RWPE2 (cell line): ENCODE results near the gene CEP170B.
A peak's percentile ranks its signal among the peaks of the same experiment; 100 is the strongest.
"Not testable (repeated sequence)": the region's sequence is repeated elsewhere in the genome, so short reads cannot be mapped to it uniquely, and the experiment has no call there.

Experiments used
- ATAC-seq: fragments of 200-7000 bp; cut with Tn5 transposase; 3 replicates; pipeline ENCODE4 v1.9.1; 2021; ENCODE audit warnings: low read depth
- DNase-seq: peaks from one replicate; pipeline ENCODE4 v3.0.0-alpha.2; 2020; ENCODE audit warnings: low spot score
- H3K27ac ChIP-seq: fragments of 450-650 bp; 2 replicates; pipeline ENCODE4 v1.5.1; 2017; ENCODE audit warnings: mild to moderate bottlenecking; ENCODE audit not compliant: poor library complexity, severe bottlenecking
- H3K27me3 ChIP-seq: fragments of 250-450 bp; sonication (Bioruptor Pico); 2 replicates; pipeline ENCODE4 v1.5.1; 2021; ENCODE audit warnings: mild to moderate bottlenecking, moderate library complexity; ENCODE audit not compliant: insufficient read depth, poor library complexity, severe bottlenecking
- H3K36me3 ChIP-seq: fragments of 250-450 bp; sonication (Bioruptor Pico); 2 replicates; pipeline ENCODE4 v1.5.1; 2020; ENCODE audit warnings: low read depth, mild to moderate bottlenecking, moderate library complexity
- H3K4me1 ChIP-seq: fragments of 250-450 bp; sonication (Bioruptor Pico); 2 replicates; pipeline ENCODE4 v1.5.1; 2021; ENCODE audit warnings: mild to moderate bottlenecking, moderate library complexity; ENCODE audit not compliant: insufficient read depth, poor library complexity, severe bottlenecking
- H3K4me3 ChIP-seq: fragments of 250-450 bp; sonication (Bioruptor Pico); 2 replicates; pipeline ENCODE4 v1.5.1; 2021; ENCODE audit warnings: mild to moderate bottlenecking, moderate library complexity; ENCODE audit not compliant: severe bottlenecking
- H3K9me3 ChIP-seq: fragments of 250-450 bp; sonication (Bioruptor Pico); 2 replicates; pipeline ENCODE4 v1.5.1; 2021; ENCODE audit warnings: mild to moderate bottlenecking, moderate library complexity; ENCODE audit not compliant: severe bottlenecking
- TF ChIP-seq, protein P1 (sequence below): fragments of 450-650 bp; IDR thresholded peaks from one replicate; pipeline ENCODE4 v1.5.1; 2017; ENCODE audit warnings: mild to moderate bottlenecking, moderate library complexity; ENCODE audit not compliant: poor library complexity, severe bottlenecking

CEP170B gene

DNA sequence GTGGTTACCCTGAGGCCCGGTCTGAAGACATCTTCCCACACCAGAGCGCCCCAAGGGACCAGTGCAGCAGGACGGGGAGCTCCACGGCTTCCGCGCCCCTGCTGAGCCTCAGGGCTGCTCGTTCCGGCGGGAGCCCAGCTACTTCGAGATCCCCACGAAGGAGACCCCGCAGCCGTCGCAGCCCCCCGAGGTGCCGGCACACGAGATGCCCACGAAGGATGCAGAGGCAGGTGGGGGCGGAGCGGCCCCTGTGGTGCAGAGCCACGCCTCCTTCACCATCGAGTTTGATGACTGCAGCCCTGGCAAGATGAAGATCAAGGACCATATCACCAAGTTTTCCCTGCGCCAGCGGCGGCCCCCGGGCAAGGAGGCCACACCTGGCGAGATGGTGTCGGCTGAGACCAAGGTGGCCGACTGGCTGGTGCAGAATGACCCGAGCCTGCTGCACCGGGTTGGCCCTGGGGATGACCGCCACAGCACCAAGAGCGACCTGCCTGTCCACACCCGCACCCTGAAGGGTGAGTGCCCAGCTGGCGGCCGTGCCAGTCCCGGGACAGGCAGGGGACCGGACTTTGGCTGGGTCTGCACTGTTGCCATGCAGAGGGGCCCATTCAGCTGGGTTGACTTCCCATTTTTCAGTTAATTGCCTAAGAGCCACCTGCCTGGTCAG, 18.1 kb downstream of the CEP170B start:
- ATAC-seq (no peak), DNase-seq (no peak)
- Histone ChIP-seq H3K9me3 (no peaks in the 10 kb centered on the region), H3K36me3 (peaks cover 64% of the 10 kb centered on the region), H3K27me3 (no peaks in the 10 kb centered on the region), H3K27ac (no peak overlapping the region), H3K4me1 (peaks cover 2% of the 10 kb centered on the region), H3K4me3 (no peak overlapping the region)
- TF ChIP-seq, protein P1, sequence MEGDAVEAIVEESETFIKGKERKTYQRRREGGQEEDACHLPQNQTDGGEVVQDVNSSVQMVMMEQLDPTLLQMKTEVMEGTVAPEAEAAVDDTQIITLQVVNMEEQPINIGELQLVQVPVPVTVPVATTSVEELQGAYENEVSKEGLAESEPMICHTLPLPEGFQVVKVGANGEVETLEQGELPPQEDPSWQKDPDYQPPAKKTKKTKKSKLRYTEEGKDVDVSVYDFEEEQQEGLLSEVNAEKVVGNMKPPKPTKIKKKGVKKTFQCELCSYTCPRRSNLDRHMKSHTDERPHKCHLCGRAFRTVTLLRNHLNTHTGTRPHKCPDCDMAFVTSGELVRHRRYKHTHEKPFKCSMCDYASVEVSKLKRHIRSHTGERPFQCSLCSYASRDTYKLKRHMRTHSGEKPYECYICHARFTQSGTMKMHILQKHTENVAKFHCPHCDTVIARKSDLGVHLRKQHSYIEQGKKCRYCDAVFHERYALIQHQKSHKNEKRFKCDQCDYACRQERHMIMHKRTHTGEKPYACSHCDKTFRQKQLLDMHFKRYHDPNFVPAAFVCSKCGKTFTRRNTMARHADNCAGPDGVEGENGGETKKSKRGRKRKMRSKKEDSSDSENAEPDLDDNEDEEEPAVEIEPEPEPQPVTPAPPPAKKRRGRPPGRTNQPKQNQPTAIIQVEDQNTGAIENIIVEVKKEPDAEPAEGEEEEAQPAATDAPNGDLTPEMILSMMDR: no peak

DNA sequence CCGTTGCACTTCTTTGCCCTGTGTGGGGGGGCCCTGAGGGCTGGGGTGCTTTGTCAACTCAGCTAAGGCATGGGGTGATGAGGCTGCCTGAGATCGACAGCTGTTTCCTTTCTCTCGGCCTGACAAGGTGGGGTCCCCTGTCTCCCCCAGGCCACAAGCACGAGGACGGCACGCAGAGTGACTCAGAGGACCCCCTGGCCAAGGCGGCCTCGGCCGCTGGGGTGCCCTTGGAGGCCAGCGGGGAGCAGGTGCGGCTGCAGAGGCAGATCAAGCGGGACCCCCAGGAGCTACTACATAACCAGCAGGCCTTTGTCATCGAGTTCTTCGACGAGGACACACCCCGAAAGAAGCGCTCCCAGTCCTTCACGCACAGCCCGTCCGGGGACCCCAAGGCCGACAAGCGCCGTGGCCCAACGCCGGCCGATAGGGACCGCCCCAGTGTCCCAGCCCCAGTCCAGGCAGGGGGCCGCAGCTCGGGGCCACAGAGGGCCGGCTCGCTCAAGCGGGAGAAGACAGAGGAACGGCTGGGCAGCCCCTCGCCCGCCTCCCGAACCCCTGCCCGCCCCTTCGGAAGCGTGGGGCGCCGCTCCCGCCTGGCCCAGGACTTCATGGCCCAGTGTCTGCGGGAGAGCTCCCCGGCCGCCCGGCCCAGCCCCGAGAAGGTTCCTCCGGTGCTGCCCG, 18.8 kb downstream of the CEP170B start:
- TF ChIP-seq, protein P1: no peak
- ATAC-seq (no peak), DNase-seq (peak; percentile 73)
- no peak overlapping the region for H3K4me3 ChIP-seq
- peaks cover 2% of the 10 kb centered on the region for H3K4me1 ChIP-seq
- H3K36me3 ChIP-seq: peaks cover 64% of the 10 kb centered on the region
- H3K9me3 ChIP-seq: no peaks in the 10 kb centered on the region
- no peaks in the 10 kb centered on the region for H3K27me3 ChIP-seq
- H3K27ac ChIP-seq: no peak overlapping the region

- H3K27me3 ChIP-seq: not testable (repeated sequence)
- H3K36me3 ChIP-seq: peaks cover 68% of the 10 kb centered on the region
Observed at GRCh38 chr14:104884381-104884780, 19.3 kb downstream of the CEP170B start.

DNA sequence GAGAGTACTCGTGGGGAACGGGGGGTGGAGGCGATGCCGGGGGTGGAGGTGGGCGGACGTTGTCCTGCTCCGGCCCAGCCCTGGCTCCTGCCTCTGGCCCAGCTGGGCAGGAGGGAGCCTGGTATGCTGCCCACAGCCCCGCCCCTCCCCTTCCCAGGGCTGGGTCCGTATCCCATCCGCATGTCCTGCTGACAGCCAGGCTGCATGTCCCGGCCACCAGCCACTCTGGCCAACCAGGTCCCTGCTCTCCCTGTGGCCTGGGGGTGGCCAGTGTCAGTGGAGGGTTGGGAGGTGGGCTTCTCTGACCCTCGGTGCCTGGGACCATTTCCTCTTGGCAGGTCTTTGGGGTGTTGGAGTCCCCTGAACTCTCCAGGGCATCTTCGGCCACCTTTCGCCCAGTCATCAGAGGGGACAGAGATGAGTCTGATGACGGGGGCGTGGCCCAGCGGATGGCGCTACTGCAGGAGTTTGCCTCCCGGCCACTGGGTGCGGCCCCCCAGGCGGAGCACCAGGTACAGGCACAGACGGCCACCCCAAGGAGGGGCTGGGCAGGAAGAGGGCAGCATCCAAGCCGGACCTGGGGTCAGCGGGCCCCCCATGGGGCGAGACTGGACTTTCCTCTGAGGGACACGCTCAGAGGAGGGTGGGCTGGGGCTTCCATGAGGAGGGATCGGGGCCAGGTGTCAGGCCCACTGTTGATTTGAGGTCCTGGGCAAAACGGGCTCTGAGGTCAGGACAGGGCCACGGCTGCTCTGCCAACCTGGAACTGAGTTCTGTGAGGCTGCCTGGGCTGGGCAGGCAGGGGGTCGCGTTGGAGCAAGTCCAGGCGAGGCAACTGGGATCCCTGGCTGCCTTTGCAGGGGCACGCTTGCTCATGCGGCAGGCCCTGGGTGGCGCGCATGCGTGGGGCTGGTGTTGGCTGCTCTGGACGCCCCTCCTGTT, 20.2 kb downstream of the CEP170B start:
- no peaks in the 10 kb centered on the region for H3K27me3 ChIP-seq
- ATAC-seq (no peak), DNase-seq (peak; percentile 76)
- H3K4me1 ChIP-seq: peaks cover 2% of the 10 kb centered on the region
- H3K9me3 ChIP-seq: no peaks in the 10 kb centered on the region
- H3K27ac ChIP-seq: no peak overlapping the region
- peaks cover 68% of the 10 kb centered on the region for H3K36me3 ChIP-seq
- no peak overlapping the region for H3K4me3 ChIP-seq
- TF ChIP-seq, protein P1: no peak

More at GRCh38 chr14:104884381-104884780, 19.3 kb downstream of the CEP170B start:
- not testable (repeated sequence) for H3K4me1 ChIP-seq, H3K4me3 ChIP-seq, H3K27ac ChIP-seq, ATAC-seq, H3K9me3 ChIP-seq
- DNase-seq: peak; percentile 72

DNA sequence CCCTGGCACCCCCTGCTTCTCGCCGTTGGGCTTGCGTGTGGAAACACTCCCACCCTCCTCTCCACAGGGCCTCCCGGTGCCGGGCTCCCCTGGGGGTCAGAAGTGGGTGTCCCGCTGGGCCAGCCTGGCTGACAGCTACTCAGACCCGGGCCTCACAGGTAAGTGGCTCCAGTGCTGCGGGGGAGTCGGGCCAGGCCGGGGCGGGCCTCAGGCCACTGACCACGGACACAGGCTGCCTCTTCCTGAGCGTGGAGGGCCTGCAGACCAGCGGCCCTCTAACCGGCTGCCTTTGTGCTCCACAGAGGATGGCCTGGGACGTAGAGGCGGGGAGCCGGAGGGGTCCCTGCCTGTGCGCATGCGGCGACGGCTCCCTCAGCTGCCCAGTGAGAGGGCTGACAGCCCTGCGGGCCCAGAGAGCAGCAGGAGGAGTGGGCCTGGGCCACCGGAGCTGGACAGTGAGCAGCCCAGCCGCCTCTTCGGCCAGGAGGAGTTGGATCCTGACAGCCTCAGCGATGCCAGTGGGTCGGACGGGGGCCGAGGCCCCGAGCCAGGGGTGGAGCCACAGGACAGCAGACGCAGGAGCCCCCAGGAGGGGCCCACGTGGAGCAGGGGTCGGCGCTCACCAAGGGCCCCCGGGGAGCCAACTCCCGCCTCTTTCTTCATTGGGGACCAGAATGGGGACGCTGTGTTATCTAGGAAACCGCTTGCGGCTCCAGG, 21.1 kb downstream of the CEP170B start:
- Histone ChIP-seq H3K4me3 (no peak overlapping the region), H3K36me3 (peaks cover 61% of the 10 kb centered on the region), H3K4me1 (peaks cover 2% of the 10 kb centered on the region), H3K9me3 (no peaks in the 10 kb centered on the region), H3K27me3 (no peaks in the 10 kb centered on the region), H3K27ac (no peak overlapping the region)
- DNase-seq: peak; percentile 74
- TF ChIP-seq, protein P1: no peak
- ATAC-seq: no peak
